ENCODE measurements around the gene LBR.

Gene LBR

GRCh38 chr1:225441314-225442122, 13.7 kb upstream of the LBR start:
- H3K4me1 ChIP-seq (ENCODE audit: control insufficient read depth, insufficient read depth, low read length) = peaks cover 5% of the 10 kb centered on the region
- no peak overlapping the region for H3K27ac ChIP-seq (ENCODE audit: insufficient read depth, low read depth, low read length, poor library complexity, severe bottlenecking)
- no peaks in the 10 kb centered on the region for H3K36me3 ChIP-seq (ENCODE audit: control insufficient read depth, insufficient read depth, low read length)
- no peaks in the 10 kb centered on the region for H3K9me3 ChIP-seq (ENCODE audit: control insufficient read depth, low read length)
- WGBS, 2 experiments = 88 to 90% methylated on average over 9 of the region's 9 CpGs
- no peak overlapping the region for H3K4me3 ChIP-seq (ENCODE audit: insufficient read depth, low read depth, low read length)
- no peaks in the 10 kb centered on the region for H3K27me3 ChIP-seq (ENCODE audit: control insufficient read depth, insufficient read depth, low read length, poor library complexity, severe bottlenecking)

- Histone ChIP-seq H3K4me3 (ENCODE audit: insufficient read depth, low read depth, low read length) (no peak overlapping the region), H3K9me3 (ENCODE audit: control insufficient read depth, low read length) (no peaks in the 10 kb centered on the region), H3K27me3 (ENCODE audit: control insufficient read depth, insufficient read depth, low read length, poor library complexity, severe bottlenecking) (no peaks in the 10 kb centered on the region), H3K4me1 (ENCODE audit: control insufficient read depth, insufficient read depth, low read length) (no peaks in the 10 kb centered on the region), H3K27ac (ENCODE audit: insufficient read depth, low read depth, low read length, poor library complexity, severe bottlenecking) (no peak overlapping the region), H3K36me3 (ENCODE audit: control insufficient read depth, insufficient read depth, low read length) (no peaks in the 10 kb centered on the region)
- 89% methylated on average over 3 to 4 of the region's 4 CpGs for WGBS, 2 experiments
These were observed 12.8 kb upstream of the LBR start for GRCh38 chr1:225440380-225441221.

DNA sequence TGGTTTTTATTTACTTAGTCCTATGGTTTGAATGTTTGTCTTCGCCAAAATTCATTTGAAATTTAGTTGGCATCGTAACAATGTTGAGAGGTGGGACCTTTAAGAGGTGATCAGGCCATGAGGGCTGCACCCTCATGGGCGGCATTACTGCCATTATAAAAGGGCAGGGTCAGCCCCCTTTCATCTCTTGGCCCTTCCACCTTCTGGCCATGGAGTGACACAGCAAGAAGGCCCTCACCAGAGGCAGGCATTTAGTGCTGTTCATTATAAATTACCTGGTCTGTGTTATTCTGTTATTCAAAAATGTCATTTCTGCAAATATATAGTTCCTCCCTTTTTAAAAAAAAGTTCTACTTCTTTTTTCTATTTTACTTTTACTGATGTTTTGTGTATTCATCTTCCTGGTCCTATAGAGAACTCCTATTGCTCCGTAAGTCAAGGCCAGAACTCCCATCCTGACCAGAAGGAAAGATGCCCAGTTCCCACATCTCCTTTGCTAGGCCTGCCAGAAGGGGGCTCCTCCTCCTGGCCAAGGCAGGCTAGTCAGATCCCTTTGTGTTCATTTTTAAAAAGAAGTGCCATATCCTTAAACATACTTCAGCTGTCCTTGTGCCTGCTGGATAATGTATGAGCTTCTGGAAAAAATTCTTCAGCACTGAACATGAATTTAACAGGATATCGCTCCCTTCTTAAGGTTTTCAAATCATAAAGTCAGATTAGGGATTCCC, 10.0 kb upstream of the LBR start:
- Histone ChIP-seq H3K9me3 (ENCODE audit: control insufficient read depth, low read length) (no peaks in the 10 kb centered on the region), H3K27ac (ENCODE audit: insufficient read depth, low read depth, low read length, poor library complexity, severe bottlenecking) (no peak overlapping the region), H3K4me1 (ENCODE audit: control insufficient read depth, insufficient read depth, low read length) (no peaks in the 10 kb centered on the region), H3K4me3 (ENCODE audit: insufficient read depth, low read depth, low read length) (no peak overlapping the region), H3K27me3 (ENCODE audit: control insufficient read depth, insufficient read depth, low read length, poor library complexity, severe bottlenecking) (no peaks in the 10 kb centered on the region), H3K36me3 (ENCODE audit: control insufficient read depth, insufficient read depth, low read length) (no peaks in the 10 kb centered on the region)
- 92 to 93% methylated on average over 5 of the region's 5 CpGs for WGBS, 2 experiments

- Histone ChIP-seq H3K27ac (ENCODE audit: insufficient read depth, low read depth, low read length, poor library complexity, severe bottlenecking) (no peak overlapping the region), H3K4me3 (ENCODE audit: insufficient read depth, low read depth, low read length) (no peak overlapping the region), H3K9me3 (ENCODE audit: control insufficient read depth, low read length) (no peaks in the 10 kb centered on the region), H3K27me3 (ENCODE audit: control insufficient read depth, insufficient read depth, low read length, poor library complexity, severe bottlenecking) (no peaks in the 10 kb centered on the region), H3K4me1 (ENCODE audit: control insufficient read depth, insufficient read depth, low read length) (no peaks in the 10 kb centered on the region), H3K36me3 (ENCODE audit: control insufficient read depth, insufficient read depth, low read length) (no peaks in the 10 kb centered on the region)
- 82% methylated on average over 6 of the region's 6 CpGs for WGBS, 2 experiments
These were observed 8.1 kb upstream of the LBR start for GRCh38 chr1:225435957-225436392.

DNA sequence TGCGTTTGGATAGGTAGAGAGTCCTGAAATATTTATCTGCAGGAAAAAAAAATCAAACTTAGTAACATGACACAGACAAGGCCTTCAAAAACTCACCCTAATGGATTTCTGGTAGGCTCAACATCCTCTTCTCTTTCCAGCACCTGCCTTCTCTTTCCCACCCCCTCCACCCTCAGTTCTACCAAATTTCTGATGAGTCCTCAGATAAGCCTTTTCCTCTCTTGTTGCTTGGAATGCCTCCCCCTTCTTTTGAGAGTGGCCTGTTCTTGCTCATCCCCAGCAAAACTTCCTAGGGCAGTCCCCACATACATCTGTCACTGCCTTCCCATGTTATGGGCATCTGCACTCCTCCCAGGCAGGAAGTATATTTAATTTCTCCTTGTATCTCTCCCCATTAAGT, 7.6 kb upstream of the LBR start:
- no peak overlapping the region for H3K4me3 ChIP-seq (ENCODE audit: insufficient read depth, low read depth, low read length)
- WGBS, 2 experiments = 100% methylated on average over 1 of the region's 1 CpG
- H3K27ac ChIP-seq (ENCODE audit: insufficient read depth, low read depth, low read length, poor library complexity, severe bottlenecking) = no peak overlapping the region
- no peaks in the 10 kb centered on the region for H3K9me3 ChIP-seq (ENCODE audit: control insufficient read depth, low read length)
- no peaks in the 10 kb centered on the region for H3K27me3 ChIP-seq (ENCODE audit: control insufficient read depth, insufficient read depth, low read length, poor library complexity, severe bottlenecking)
- no peaks in the 10 kb centered on the region for H3K36me3 ChIP-seq (ENCODE audit: control insufficient read depth, insufficient read depth, low read length)
- H3K4me1 ChIP-seq (ENCODE audit: control insufficient read depth, insufficient read depth, low read length) = no peaks in the 10 kb centered on the region

GRCh38 chr1:225435076-225435475, 7.2 kb upstream of the LBR start:
- no peaks in the 10 kb centered on the region for H3K4me1 ChIP-seq (ENCODE audit: control insufficient read depth, insufficient read depth, low read length)
- H3K27ac ChIP-seq (ENCODE audit: insufficient read depth, low read depth, low read length, poor library complexity, severe bottlenecking) = no peak overlapping the region
- WGBS, 2 experiments = 76 to 98% methylated on average over 4 to 6 of the region's 6 CpGs
- no peaks in the 10 kb centered on the region for H3K27me3 ChIP-seq (ENCODE audit: control insufficient read depth, insufficient read depth, low read length, poor library complexity, severe bottlenecking)
- H3K36me3 ChIP-seq (ENCODE audit: control insufficient read depth, insufficient read depth, low read length) = no peaks in the 10 kb centered on the region
- H3K4me3 ChIP-seq (ENCODE audit: insufficient read depth, low read depth, low read length) = no peak overlapping the region
- H3K9me3 ChIP-seq (ENCODE audit: control insufficient read depth, low read length) = no peaks in the 10 kb centered on the region

DNA sequence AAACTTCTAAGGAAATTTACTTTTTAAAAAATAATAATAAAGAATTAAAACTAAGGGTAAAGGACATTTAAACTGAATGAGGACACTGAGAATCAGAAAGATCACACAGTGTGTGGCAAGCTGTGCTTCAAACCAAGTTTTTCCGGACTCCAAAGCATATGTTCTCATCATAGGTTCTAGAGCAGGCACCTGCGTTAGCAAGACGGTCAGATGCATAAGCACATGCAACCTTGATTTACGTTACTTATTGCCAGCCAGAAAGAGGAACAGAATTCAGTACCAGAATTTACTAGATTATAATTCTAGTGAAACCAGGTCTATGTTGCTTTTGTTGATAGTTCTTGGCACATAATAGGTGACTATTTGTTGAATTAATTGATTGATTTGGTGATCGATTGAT, 6.2 kb upstream of the LBR start:
- Histone ChIP-seq H3K27me3 (ENCODE audit: control insufficient read depth, insufficient read depth, low read length, poor library complexity, severe bottlenecking) (no peaks in the 10 kb centered on the region), H3K36me3 (ENCODE audit: control insufficient read depth, insufficient read depth, low read length) (no peaks in the 10 kb centered on the region), H3K9me3 (ENCODE audit: control insufficient read depth, low read length) (no peaks in the 10 kb centered on the region), H3K4me1 (ENCODE audit: control insufficient read depth, insufficient read depth, low read length) (no peaks in the 10 kb centered on the region), H3K27ac (ENCODE audit: insufficient read depth, low read depth, low read length, poor library complexity, severe bottlenecking) (no peak overlapping the region), H3K4me3 (ENCODE audit: insufficient read depth, low read depth, low read length) (no peak overlapping the region)
- 95 to 97% methylated on average over 5 of the region's 5 CpGs for WGBS, 2 experiments

GRCh38 chr1:225431081-225431863, 3.4 kb upstream of the LBR start:
- Histone ChIP-seq H3K4me1 (ENCODE audit: control insufficient read depth, insufficient read depth, low read length) (no peaks in the 10 kb centered on the region), H3K9me3 (ENCODE audit: control insufficient read depth, low read length) (no peaks in the 10 kb centered on the region), H3K4me3 (ENCODE audit: insufficient read depth, low read depth, low read length) (no peak overlapping the region), H3K36me3 (ENCODE audit: control insufficient read depth, insufficient read depth, low read length) (no peaks in the 10 kb centered on the region), H3K27ac (ENCODE audit: insufficient read depth, low read depth, low read length, poor library complexity, severe bottlenecking) (no peak overlapping the region), H3K27me3 (ENCODE audit: control insufficient read depth, insufficient read depth, low read length, poor library complexity, severe bottlenecking) (no peaks in the 10 kb centered on the region)
- WGBS, 2 experiments = 93% methylated on average over 36 of the region's 36 CpGs

DNA sequence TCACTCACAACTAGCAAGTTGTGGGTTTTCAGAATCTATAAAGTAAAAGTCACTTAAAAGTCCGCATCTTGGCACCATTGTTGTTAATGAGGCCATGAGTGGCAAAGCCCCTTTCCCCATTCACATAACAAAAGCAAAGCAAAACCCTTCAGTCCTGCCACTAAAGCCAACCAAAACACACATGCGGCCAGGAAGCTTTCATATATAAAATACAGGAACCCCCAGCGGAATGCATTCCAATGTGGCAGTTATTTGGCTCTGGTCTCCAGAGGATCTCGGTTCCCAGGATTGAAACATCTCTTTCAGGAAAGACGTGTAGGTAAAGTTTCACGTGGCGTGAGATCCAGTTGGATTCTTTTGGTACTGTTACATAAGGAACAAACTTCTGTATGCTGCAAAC, 2.5 kb upstream of the LBR start:
- H3K4me3 ChIP-seq (ENCODE audit: insufficient read depth, low read depth, low read length) = no peak overlapping the region
- no peak overlapping the region for H3K27ac ChIP-seq (ENCODE audit: insufficient read depth, low read depth, low read length, poor library complexity, severe bottlenecking)
- no peaks in the 10 kb centered on the region for H3K27me3 ChIP-seq (ENCODE audit: control insufficient read depth, insufficient read depth, low read length, poor library complexity, severe bottlenecking)
- H3K36me3 ChIP-seq (ENCODE audit: control insufficient read depth, insufficient read depth, low read length) = no peaks in the 10 kb centered on the region
- peaks cover 4% of the 10 kb centered on the region for H3K4me1 ChIP-seq (ENCODE audit: control insufficient read depth, insufficient read depth, low read length)
- 76 to 77% methylated on average over 7 of the region's 7 CpGs for WGBS, 2 experiments
- H3K9me3 ChIP-seq (ENCODE audit: control insufficient read depth, low read length) = no peaks in the 10 kb centered on the region

All from ectodermal cell (in vitro differentiated cells).